Activated CD4-positive, alpha-beta T cell treated with anti-CD3 and anti-CD28 coated beads, Interleukin-10, Interleukin-2, amounts not matched to agents 100 ng/mL and 50 ng/mL, durations not matched to agents 16 hours and 8 hours (primary cell): ENCODE results near the gene HMGB2.

Experiments
- DNase-seq: peaks from one replicate; pipeline ENCODE4 v3.0.0-alpha.2; 2020

The HMGB2 gene

GRCh38 chr4:173334085-173334890, at the start of gene HMGB2:
Gene HMGB2, minus strand, starts transcription at chr4:173334358. Its CDS starts 709 bp downstream, at chr4:173333649.
- DNase-seq: peak; percentile 100

GRCh38 chr4:173382349-173382748, 48.2 kb upstream of the HMGB2 start:
- no peak for DNase-seq

- no peak for DNase-seq
Observed at GRCh38 chr4:173381610-173382009, 47.5 kb upstream of the HMGB2 start.

- no peak for DNase-seq
Observed at GRCh38 chr4:173380987-173381386, 46.8 kb upstream of the HMGB2 start.

- DNase-seq: no peak
Observed at GRCh38 chr4:173379929-173380328, 45.8 kb upstream of the HMGB2 start.

- DNase-seq: no peak
Observed at GRCh38 chr4:173374588-173374987, 40.4 kb upstream of the HMGB2 start.

- peak; percentile 56 for DNase-seq
Observed at GRCh38 chr4:173371292-173372192, 37.4 kb upstream of the HMGB2 start.

GRCh38 chr4:173370477-173371291, 36.5 kb upstream of the HMGB2 start, which contains the start of gene SAP30:
Gene SAP30, plus strand, starts transcription at chr4:173370954. Its CDS starts 229 bp downstream, at chr4:173371183.
- DNase-seq: peak; percentile 98

GRCh38 chr4:173370130-173370476, 35.9 kb upstream of the HMGB2 start:
- peak; percentile 53 for DNase-seq

GRCh38 chr4:173367946-173368345, 33.8 kb upstream of the HMGB2 start:
- peak; percentile 35 for DNase-seq

- DNase-seq: peak; percentile 72
Observed at GRCh38 chr4:173367285-173367684, 33.1 kb upstream of the HMGB2 start.

GRCh38 chr4:173365359-173365996, 31.3 kb upstream of the HMGB2 start:
- DNase-seq: no peak

- DNase-seq: no peak
Observed at GRCh38 chr4:173362666-173363065, 28.5 kb upstream of the HMGB2 start.

GRCh38 chr4:173360587-173361221, 26.5 kb upstream of the HMGB2 start:
- no peak for DNase-seq

- no peak for DNase-seq
Observed at GRCh38 chr4:173357939-173358338, 23.8 kb upstream of the HMGB2 start.

GRCh38 chr4:173347467-173347866, 13.3 kb upstream of the HMGB2 start:
- DNase-seq: no peak

GRCh38 chr4:173346074-173346473, 11.9 kb upstream of the HMGB2 start:
- no peak for DNase-seq

GRCh38 chr4:173345648-173346047, 11.5 kb upstream of the HMGB2 start:
- no peak for DNase-seq

- no peak for DNase-seq
Observed at GRCh38 chr4:173343832-173344397, 9.8 kb upstream of the HMGB2 start.

GRCh38 chr4:173337463-173337862, 3.3 kb upstream of the HMGB2 start:
- no peak for DNase-seq
